Measurements from ENCODE around the gene POM121L12. TPM values are rescaled to one million over a fixed set of nuclear protein-coding genes. Genes with fewer than 3 reads are reported as not detected.

The POM121L12 gene
- not detected for total RNA-seq
- polyA plus RNA-seq (2013, experiment 1 of 2): not detected
- not detected for polyA plus RNA-seq (2013, experiment 2 of 2)
- long read RNA-seq, experiment 1: 0 reads
- long read RNA-seq, experiment 2: 0 reads
- long read RNA-seq, experiment 3: 0 reads
- long read RNA-seq, experiment 4: 0 reads

- Mint-ChIP-seq H3K27ac (no peak within 1 kb of the TSS), H3K4me3 (no peak within 1 kb of the TSS), H3K9me3 (peaks cover 13% of the 10 kb centered on the region), H3K36me3 (ENCODE audit: low read depth) (peaks cover 2% of the 10 kb centered on the region), H3K4me1 (peaks cover 5% of the 10 kb centered on the region), H3K27me3 (ENCODE audit: insufficient read depth) (no peaks in the 10 kb centered on the region)
- no peak for DNase-seq
- Histone ChIP-seq H3K4me3 (ENCODE audit: low read length) (no peak within 1 kb of the TSS), H3K36me3 (ENCODE audit: control insufficient read depth, insufficient read depth, low read length) (no peaks in the 10 kb centered on the region), H3K4me1 (ENCODE audit: control insufficient read depth, insufficient read depth, low read length) (no peaks in the 10 kb centered on the region), H3K27me3 (ENCODE audit: control insufficient read depth, insufficient read depth, low read length, poor library complexity, severe bottlenecking) (no peaks in the 10 kb centered on the region), H3K9me3 (ENCODE audit: control insufficient read depth, low read length) (no peaks in the 10 kb centered on the region), H3K27ac (ENCODE audit: low read depth, low read length) (no peak within 1 kb of the TSS), H3K9ac (ENCODE audit: extremely low read depth, low read length, poor library complexity, severe bottlenecking) (no peak within 1 kb of the TSS)
- 95 to 97% methylated on average over 21 to 59 of the region's 59 CpGs for WGBS, 2 experiments (ENCODE audit: insufficient coverage in 1 of 2, insufficient read length in 1 of 2)
- TF ChIP-seq CTCF (conservative IDR thresholded peaks at IDR 0.05): no peak
These were observed at the start of gene POM121L12 for GRCh38 chr7:53035499-53036412. POM121L12 (plus strand) TSS chr7:53035633; CDS start chr7:53035672, 39 bp downstream.

- Histone ChIP-seq H3K27ac (ENCODE audit: low read depth, low read length) (no peak overlapping the region), H3K36me3 (ENCODE audit: control insufficient read depth, insufficient read depth, low read length) (no peaks in the 10 kb centered on the region), H3K4me1 (ENCODE audit: control insufficient read depth, insufficient read depth, low read length) (no peaks in the 10 kb centered on the region), H3K4me3 (ENCODE audit: low read length) (no peak overlapping the region), H3K9me3 (ENCODE audit: control insufficient read depth, low read length) (peaks cover 7% of the 10 kb centered on the region), H3K9ac (ENCODE audit: extremely low read depth, low read length, poor library complexity, severe bottlenecking) (no peak overlapping the region), H3K27me3 (ENCODE audit: control insufficient read depth, insufficient read depth, low read length, poor library complexity, severe bottlenecking) (no peaks in the 10 kb centered on the region)
- no peaks in the 10 kb centered on the region for H3K27me3 Mint-ChIP-seq (ENCODE audit: insufficient read depth)
- H3K4me3 Mint-ChIP-seq: no peak overlapping the region
- peaks cover 14% of the 10 kb centered on the region for H3K9me3 Mint-ChIP-seq
- DNase-seq: no peak
- no peak overlapping the region for H3K27ac Mint-ChIP-seq
- H3K4me1 Mint-ChIP-seq: no peaks in the 10 kb centered on the region
- H3K36me3 Mint-ChIP-seq (ENCODE audit: low read depth): no peaks in the 10 kb centered on the region
- no peak for TF ChIP-seq CTCF (conservative IDR thresholded peaks at IDR 0.05)
These were observed 43.4 kb upstream of the POM121L12 start for GRCh38 chr7:52992001-52992400.

DNA sequence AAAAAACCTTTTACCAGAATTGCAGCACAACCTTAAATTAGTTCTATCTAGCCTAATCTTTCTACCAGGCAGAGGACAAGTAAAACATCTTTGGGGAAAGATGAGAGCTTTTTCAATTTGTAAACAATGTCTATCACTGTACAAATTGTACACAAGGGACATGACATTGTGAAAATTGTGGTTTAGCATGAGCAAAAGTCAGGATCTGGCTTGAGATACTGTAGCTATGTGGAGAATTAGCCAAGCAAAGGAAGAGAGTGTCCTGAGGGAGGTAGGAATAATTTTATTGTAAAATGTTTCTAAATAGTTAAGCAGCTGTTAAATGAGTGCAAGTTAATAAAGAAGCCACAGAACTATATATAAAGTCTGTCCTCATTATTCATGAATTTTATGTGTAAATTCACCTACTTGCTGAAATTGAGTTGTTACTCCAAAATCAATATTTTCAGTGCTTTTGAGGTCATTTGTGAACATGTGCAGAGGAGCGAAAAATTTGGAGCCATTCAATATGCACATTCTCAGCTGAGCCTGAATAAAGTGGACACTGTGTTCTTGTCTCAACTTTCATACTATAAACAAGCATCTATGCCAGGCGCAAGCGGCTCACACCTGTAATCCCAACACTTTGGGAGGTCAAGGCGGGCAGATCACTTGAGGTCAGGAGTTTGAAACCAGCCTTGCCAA, 42.8 kb upstream of the POM121L12 start:
- Histone ChIP-seq H3K36me3 (ENCODE audit: control insufficient read depth, insufficient read depth, low read length) (no peaks in the 10 kb centered on the region), H3K27ac (ENCODE audit: low read depth, low read length) (no peak overlapping the region), H3K4me1 (ENCODE audit: control insufficient read depth, insufficient read depth, low read length) (no peaks in the 10 kb centered on the region), H3K4me3 (ENCODE audit: low read length) (no peak overlapping the region), H3K27me3 (ENCODE audit: control insufficient read depth, insufficient read depth, low read length, poor library complexity, severe bottlenecking) (no peaks in the 10 kb centered on the region), H3K9ac (ENCODE audit: extremely low read depth, low read length, poor library complexity, severe bottlenecking) (no peak overlapping the region), H3K9me3 (ENCODE audit: control insufficient read depth, low read length) (peaks cover 5% of the 10 kb centered on the region)
- Mint-ChIP-seq H3K27me3 (ENCODE audit: insufficient read depth) (no peaks in the 10 kb centered on the region), H3K27ac (no peak overlapping the region), H3K4me1 (no peaks in the 10 kb centered on the region), H3K4me3 (no peak overlapping the region), H3K9me3 (peaks cover 12% of the 10 kb centered on the region), H3K36me3 (ENCODE audit: low read depth) (no peaks in the 10 kb centered on the region)
- 94 to 96% methylated on average over 2 to 4 of the region's 4 CpGs for WGBS, 2 experiments (ENCODE audit: insufficient coverage in 1 of 2, insufficient read length in 1 of 2)
- TF ChIP-seq CTCF (conservative IDR thresholded peaks at IDR 0.05): no peak
- DNase-seq: no peak

Data from endodermal cell (in vitro differentiated cells).